Measurements from ENCODE around the gene MYEOV.

MYEOV gene

GRCh38 chr11:69309631-69310280 is 15.8 kb downstream of the MYEOV start:
- no peak for DNase-seq (ENCODE audit: low read depth)
- no peak overlapping the region for H3K4me3 ChIP-seq (ENCODE audit: low read length)
- TF ChIP-seq CTCF (IDR thresholded peaks at IDR 0.05; ENCODE audit: insufficient read depth, low read depth, low read length, missing control alignments), result no peak

- DNase-seq (ENCODE audit: low read depth), result no peak
- no peak for TF ChIP-seq CTCF (IDR thresholded peaks at IDR 0.05; ENCODE audit: insufficient read depth, low read depth, low read length, missing control alignments)
- H3K4me3 ChIP-seq (ENCODE audit: low read length), result no peak overlapping the region
Measured at GRCh38 chr11:69310351-69310750, 16.4 kb downstream of the MYEOV start.

GRCh38 chr11:69310934-69311766 is 17.2 kb downstream of the MYEOV start:
- H3K4me3 ChIP-seq (ENCODE audit: low read length), result no peak overlapping the region
- no peak for DNase-seq (ENCODE audit: low read depth)
- TF ChIP-seq CTCF (IDR thresholded peaks at IDR 0.05; ENCODE audit: insufficient read depth, low read depth, low read length, missing control alignments), result no peak

DNA sequence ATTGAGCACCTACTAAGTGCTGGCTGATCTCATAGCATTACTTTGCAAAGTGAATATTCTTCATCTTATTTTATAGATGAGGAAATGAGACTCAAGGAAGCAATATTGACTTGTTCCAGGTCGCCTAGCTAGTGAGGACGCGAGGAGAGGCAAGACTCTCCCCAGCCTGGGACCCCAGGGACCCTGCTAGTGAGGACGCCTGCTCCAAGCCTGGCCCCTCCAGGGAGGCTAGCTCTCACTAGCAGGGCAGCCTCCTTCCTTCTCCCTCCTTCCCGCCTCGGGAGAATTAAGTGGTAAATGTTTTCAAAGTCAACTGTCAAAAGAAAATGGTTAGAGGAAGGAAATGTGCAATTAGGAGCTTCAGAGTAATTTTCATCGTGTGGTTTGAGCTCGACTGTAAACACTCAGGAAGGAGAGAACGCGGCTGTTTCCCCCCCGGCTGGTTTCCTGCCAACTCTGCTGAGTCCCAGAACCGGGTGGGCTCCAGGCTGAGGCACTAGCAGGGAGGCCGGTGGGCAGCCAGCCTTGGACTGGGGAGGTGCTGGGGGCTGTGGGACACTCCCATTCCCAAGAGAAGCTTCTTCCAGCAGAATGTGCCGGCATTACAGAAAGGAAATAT is 17.9 kb downstream of the MYEOV start:
- DNase-seq (ENCODE audit: low read depth), result no peak
- H3K4me3 ChIP-seq (ENCODE audit: low read length), result no peak overlapping the region
- TF ChIP-seq CTCF (IDR thresholded peaks at IDR 0.05; ENCODE audit: insufficient read depth, low read depth, low read length, missing control alignments), result no peak

DNA sequence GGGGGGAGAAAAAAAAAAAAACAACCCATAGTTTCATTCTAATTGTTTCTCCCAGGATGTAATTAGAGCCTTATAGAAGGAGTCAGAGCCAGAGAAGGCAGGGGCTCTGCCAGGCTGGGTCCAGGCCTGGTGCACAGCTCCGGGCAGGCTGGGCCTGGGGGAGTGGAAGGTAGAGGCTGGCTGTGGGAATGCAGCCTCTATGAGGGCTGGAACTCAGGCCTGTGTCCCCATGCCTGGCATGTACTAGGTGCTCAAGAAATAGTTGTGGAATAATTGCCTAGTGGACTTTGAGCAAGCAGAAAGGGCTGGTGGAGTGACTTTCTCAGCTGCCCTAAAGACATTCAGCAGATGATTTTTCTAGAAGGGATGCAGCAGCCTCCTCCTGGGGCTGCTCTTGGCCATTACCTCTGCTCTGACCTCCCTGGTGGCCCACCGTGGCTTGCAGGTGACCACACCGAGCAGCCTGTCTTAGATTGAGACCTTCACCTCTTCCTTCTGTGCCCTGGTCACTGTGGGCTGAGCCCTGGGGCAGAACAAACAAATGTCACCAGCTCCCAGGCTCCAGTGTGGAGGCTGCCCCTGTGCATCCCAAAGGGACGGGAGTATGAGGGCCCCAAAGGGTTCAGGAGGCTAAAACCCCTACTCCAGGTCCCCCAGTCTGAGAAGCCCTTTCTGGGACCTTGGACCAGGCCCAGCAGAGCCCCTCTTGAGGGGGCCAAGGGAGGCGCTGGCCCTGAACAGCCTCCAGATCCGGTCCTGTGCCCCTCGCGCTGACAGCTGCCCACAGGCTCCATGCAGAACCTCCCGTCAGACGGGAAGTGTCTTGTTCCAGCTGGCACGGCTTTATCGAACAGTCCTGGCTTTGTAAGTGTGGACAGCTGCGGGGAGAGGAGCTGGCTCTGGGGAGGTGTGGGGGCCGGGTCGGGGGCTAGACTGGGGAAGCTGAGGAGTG is 18.8 kb downstream of the MYEOV start:
- H3K4me3 ChIP-seq (ENCODE audit: low read length), result no peak overlapping the region
- TF ChIP-seq CTCF (IDR thresholded peaks at IDR 0.05; ENCODE audit: insufficient read depth, low read depth, low read length, missing control alignments), result no peak
- DNase-seq (ENCODE audit: low read depth), result no peak

DNA sequence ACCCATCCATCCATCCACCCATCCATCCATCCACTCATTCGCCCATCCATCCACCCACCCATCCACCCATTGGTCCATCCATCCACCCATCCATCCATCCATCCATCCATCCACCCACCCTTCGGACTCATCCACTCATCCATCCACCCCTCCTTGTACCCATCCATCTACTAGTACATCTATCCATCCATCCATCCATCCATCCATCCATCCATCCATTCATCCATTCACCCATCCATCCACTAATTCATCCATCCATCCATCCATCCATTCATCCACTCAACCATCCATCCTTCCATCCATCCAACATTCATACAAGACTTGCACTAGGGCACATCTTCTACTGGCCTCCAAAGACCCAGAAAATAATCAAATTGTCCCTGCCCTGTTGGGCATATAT is 20.0 kb downstream of the MYEOV start:
- DNase-seq (ENCODE audit: low read depth), result no peak
- TF ChIP-seq CTCF (IDR thresholded peaks at IDR 0.05; ENCODE audit: insufficient read depth, low read depth, low read length, missing control alignments), result no peak
- no peak overlapping the region for H3K4me3 ChIP-seq (ENCODE audit: low read length)
